NOMO-1 treated with dmso at 0.1 percent for 144 hours (cell line): ENCODE data around the gene ACLY.
"Not testable (repeated sequence)": the region's sequence is repeated elsewhere in the genome, so short reads cannot be mapped to it uniquely, and the experiment has no call there.

Source experiments
- DNase-seq: peaks from one replicate; lab custom pipeline; 2025; ENCODE audit not compliant: unreplicated experiment; lab: John Stamatoyannopoulos, UW

Gene ACLY

GRCh38 chr17:41912925-41913324, 5.8 kb downstream of the ACLY start:
- no peak for DNase-seq

GRCh38 chr17:41910701-41911391, 7.9 kb downstream of the ACLY start:
- no peak for DNase-seq

GRCh38 chr17:41909088-41909487, 9.7 kb downstream of the ACLY start:
- DNase-seq: no peak

GRCh38 chr17:41907633-41908539, 10.9 kb downstream of the ACLY start:
- DNase-seq: no peak

- DNase-seq: no peak
Observed at GRCh38 chr17:41907185-41907556, 11.6 kb downstream of the ACLY start.

GRCh38 chr17:41906465-41907184, 12.1 kb downstream of the ACLY start:
- no peak for DNase-seq

GRCh38 chr17:41905172-41905571, 13.6 kb downstream of the ACLY start:
- DNase-seq: no peak

- no peak for DNase-seq
Observed at GRCh38 chr17:41904242-41904841, 14.4 kb downstream of the ACLY start.

- no peak for DNase-seq
Observed at GRCh38 chr17:41901646-41902045, 17.1 kb downstream of the ACLY start.

- DNase-seq: no peak
Observed at GRCh38 chr17:41896726-41897125, 22.0 kb downstream of the ACLY start.

GRCh38 chr17:41895617-41896016, 23.1 kb downstream of the ACLY start:
- DNase-seq: no peak

GRCh38 chr17:41894791-41895331, 23.9 kb downstream of the ACLY start:
- DNase-seq: no peak

GRCh38 chr17:41893384-41893783, 25.4 kb downstream of the ACLY start:
- DNase-seq: no peak

GRCh38 chr17:41892021-41892376, 26.8 kb downstream of the ACLY start:
- DNase-seq: no peak

GRCh38 chr17:41891135-41892020, 27.4 kb downstream of the ACLY start:
- no peak for DNase-seq

GRCh38 chr17:41888332-41888965, 30.3 kb downstream of the ACLY start:
- DNase-seq: no peak

- no peak for DNase-seq
Observed at GRCh38 chr17:41885733-41886132, 33.0 kb downstream of the ACLY start.

- no peak for DNase-seq
Observed at GRCh38 chr17:41882756-41883155, 36.0 kb downstream of the ACLY start.

GRCh38 chr17:41880130-41880529, 38.6 kb downstream of the ACLY start:
- DNase-seq: no peak

GRCh38 chr17:41874293-41874670, 44.5 kb downstream of the ACLY start:
- DNase-seq: not testable (repeated sequence)
